NCI-H446 (cell line): Measurements from ENCODE around the gene TDRD12.
"Not testable (repeated sequence)": the region's sequence is repeated elsewhere in the genome, so short reads cannot be mapped to it uniquely, and the experiment has no call there.

Source experiments
- DNase-seq, 2 experiments: peaks; one replicate each; lab custom pipeline; 2025; lab: John Stamatoyannopoulos, UW

Gene TDRD12

DNA sequence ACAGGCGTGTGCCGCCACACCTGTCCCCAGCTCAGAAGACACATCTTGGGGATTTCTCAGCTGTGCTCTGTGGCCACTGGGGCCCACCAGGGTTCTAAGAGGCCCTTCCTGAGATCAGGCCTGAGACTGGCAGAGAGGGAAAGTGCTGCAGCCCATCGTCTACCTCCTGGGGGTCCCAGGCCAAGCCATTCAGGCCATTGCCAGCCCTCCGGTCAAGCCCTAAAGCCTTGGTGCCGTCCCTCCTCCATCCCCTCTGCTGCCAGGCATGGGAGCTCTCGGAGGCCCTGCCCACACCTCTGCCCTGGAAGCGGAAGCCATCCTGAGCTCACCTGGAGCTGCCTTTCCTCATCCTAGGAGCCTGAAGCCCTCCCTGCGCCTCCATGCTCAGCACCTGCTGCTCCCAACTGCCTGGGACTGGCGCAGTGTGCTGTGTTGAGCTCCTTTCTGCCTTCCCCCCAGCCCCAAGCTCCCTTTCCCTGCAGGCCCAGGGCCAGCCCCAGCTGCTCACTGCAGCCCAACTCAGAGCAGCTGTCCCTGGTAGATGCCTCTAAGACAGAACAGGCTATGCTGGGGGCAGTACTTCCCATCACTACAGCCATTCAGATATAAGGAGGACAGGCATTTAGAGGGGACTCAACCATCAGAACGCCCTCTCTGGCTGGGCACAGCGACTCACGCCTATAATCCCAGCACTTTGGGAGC, 147.1 kb downstream of the TDRD12 start:
- no peak for DNase-seq

DNA sequence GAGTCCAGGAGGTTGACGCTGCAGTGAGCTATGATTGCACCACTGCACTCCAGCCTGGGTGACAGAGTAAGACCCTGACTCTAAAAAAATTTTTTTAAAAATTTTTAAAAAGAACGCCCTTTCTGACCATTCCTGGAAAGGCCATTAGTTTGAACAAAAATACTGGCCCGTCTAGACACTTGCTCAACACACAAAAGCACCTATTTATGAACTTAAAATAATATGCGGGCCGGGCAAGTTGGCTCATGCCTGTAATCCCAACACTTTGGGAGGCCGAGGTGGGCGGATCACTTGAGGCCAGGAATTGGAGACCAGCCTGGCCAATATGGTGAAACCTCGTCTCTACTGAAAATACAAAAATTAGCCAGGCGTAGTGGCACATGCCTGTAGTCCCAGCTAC, 147.9 kb downstream of the TDRD12 start:
- not testable (repeated sequence) for DNase-seq

DNA sequence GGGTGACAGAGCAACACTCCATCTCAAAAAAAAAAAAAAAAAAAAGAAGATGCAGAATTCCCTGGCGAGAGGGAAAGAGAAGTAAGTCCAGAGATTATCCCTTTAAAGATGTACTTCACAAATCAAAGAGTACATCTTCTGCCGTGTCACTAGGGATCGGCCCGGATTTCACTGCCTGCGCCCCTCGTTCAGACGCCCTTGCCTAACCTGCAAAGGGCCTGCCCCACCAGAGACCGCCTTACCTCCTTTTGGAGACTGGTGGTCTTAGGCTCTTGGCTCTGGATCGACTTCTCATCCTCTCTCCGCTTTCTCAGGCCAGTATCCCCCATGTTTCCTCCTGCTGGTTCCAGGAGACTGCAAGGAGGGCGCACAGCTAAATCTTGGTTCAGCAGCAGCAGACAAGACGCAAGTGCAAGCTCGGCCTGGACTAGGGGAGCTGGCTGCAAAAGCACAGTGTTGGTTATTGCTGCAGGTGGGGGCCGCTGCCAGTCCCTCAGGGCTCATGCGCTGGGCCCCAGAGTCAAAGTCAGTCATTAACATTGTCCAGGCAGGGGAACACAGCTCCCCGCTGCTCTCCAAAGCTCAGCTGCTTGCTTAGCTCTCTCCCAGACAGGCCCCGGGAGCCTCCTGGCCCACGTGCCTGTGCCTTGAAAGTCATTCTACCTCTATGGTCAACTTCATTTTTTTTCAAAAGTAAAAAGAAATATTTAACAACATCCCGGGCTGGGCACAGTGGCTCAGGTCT, 148.8 kb downstream of the TDRD12 start:
- no peak for DNase-seq

DNA sequence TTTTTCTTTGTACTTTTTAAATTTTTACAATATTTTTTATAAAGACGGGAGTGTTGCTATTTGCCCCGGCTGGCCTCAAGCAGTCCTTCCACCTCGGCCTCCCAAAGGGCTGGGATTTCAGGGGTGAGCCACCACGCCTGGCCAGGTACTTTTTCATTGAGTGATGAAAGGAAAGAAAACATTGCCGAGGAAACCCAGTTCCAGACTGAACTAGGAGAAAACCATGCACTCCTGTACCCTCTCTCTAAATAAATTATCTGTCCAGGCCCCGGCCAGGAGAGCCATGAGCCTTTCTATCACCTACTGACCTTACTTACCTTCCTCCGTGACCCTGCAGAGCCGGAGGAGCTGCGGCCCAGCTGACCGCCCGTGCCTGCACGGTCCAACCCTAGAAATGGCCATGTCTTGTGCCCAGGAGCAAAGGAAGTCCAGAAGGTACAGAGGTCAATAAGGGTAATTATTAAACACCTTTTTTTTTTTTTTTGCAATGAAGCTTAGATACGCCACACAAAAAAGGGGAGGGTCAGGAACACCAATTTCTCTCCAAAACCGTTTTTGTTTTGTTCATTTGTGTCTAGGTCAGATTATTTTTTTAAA, 149.9 kb downstream of the TDRD12 start, which contains the start of gene SLC7A9:
SLC7A9 (minus strand) TSS at position 399 of the 597 bp plus-strand sequence. CDS start 1,233 bp downstream, outside the sequence.
- DNase-seq = no peak

DNA sequence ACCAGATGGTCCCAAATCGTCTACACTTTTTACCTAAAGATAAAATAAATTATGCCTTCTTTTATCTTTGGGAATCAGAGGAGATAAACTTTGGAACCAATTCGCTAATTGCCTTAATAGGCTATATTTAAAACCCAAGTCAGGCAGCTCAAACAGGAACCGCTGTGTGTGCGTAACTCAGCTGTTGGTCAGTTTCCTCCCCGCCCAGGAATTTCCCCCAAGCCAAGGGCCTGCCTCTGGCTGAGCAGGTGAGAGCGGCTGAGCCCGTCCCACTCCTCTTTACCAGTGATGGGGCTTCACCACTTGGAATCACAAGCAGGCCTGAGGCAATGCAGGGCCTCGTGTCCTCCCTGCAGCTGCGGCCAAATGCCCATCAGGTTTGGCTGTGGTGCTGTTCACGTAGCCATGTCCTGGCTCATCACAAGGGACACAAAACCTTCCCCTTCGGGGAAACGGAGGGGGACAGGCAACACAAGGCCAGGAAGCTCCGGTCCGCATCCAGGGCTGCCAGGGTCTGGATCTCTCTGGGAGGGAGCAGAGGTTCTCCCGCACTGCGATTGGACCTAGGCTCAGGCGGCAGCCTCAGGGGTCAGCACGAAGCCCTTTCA, 150.5 kb downstream of the TDRD12 start:
- DNase-seq = no peak

DNA sequence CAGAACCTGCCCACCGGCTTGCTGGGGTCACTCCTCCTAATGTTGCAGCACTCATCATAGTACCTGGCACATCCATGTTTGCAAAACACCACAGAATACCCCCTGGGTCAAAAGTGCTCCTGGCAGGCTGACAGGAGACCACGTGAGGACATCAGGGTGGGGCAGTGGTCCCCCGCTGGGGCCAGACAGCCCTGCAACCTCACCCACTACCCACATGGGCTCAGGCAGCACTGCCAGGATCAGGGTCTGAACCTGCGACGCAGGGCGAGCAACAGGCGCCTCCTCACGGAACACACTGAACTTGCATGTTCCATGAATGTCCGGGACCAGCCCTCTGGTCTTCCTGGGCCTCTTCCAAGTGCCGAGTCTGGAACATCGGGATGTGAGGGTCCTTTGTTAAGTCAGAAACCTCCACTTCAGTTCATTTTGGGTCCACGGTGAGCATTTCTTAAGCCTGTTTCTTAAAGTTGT, 151.4 kb downstream of the TDRD12 start:
- no peak for DNase-seq

DNA sequence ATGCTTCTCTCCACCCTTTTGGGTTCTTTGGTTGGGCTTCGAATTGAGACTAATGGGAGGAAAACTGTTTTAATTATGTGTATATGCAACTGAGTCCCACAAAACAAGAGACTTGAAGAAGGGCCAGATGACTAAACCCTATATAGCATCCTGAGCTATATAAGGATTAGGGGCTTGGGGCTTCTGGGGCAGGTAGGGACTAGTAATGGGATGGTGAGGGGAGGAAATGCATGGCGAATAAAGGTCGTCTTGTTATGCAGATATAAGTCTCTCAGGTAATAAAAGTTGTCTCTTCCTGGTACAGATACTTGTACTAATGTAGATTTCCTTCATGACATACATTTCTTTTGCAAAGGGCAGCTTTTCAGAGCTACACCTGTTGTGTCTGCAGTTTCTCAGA, 152.8 kb downstream of the TDRD12 start:
- no peak for DNase-seq

DNA sequence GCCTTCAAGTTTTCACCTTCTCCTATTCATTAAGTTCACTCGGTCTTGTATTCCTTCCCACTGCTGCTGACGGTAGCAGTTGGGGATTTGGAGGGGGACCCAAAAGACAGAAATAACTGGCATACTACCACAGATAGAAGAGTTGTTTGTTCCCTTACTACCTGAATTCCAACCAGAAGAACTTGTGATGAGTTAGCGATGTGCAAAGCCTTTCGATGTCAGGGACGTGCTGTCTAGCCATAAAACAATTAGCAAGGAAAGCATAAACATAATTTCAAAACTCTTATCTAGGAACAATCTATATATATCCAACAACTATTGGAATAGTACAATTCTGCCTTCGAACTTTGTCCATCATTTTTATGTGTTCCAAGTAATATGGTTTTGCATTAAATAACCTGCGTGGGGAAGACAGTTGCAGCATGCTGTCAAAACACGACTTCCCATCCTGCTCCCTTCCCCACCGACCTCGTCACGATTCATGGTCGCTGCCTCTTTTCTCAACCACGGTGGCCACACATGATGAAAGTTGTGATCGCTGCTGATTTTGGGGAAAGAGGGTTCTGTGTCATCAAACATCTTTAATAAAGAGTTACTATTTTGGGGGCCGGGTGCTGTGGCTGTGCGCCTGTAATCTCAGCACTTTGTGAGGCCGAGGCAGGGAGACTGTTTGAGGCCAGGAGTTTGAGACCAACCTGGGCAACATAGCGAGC, 153.8 kb downstream of the TDRD12 start:
- DNase-seq = no peak

DNA sequence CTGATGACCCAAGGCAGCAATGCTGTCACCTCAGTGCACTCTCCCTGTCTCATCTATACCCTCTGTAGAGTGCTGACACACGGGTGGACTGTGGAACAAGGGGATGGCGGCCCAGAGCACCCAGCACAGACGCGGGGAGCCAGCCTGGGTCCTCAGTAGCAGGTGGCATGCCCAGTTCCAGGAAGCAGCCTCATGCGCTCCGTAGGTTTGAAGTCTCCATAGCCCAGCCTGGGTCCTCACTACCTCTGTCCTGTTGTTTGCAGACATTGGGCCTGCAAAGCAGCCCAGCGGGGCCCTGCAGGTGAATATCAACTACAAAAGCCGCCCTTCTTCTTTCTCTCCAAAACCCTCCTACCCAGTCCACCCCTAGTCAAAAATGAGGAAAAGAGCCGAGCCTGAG, 155.0 kb downstream of the TDRD12 start:
- no peak for DNase-seq

DNA sequence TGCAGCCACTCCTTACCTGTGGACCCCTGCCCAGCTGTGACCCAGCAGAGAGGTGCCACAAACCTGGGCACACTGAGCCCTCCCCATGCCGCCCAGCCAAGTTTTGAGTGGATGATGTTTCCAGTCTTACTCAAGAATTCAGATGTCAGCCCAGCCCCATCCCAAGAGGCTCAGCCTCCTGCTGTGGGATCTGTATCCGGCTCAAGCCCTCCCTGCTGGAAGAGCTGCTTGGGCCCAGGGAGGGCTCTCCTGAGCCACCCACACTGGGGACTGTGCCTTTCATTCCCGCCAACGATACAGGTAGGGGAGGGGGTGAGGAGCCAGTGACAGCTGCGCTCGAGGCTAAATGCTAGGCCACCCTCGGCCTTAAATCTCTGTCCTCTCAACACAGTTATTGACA, 155.9 kb downstream of the TDRD12 start:
- DNase-seq = no peak

DNA sequence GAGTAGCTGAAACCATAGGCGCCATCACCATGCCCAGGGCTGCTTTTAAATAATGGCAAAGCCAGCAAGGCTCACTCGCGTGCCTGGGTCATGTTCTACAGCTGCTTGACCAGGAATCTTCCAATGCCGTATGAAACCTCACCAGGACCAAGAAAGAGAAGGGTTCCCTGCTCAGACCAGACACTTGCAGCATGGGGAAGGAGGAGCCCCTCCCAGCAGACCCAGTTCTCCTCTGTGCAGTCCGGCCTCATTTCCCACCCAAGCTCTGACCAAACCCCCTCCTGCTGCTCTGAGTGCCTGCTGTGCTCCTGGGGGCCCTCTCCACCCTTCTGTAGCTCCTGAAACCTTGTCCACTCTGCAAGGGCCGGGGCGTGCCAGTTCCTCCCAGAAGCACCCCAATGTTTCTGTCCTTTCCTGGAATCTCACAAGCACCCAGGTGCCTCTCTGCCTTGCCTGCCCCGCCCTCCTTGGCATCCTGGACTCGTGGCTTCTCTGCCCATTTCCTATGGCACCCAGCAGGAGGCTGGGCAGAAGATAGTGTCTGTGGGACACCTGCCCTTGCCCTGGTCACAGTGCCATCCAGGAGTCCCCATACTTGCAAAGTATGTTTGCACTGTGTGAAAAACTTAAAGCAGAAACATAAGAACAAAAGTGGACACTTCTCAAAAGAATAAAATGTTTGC, 156.8 kb downstream of the TDRD12 start:
- no peak for DNase-seq

DNA sequence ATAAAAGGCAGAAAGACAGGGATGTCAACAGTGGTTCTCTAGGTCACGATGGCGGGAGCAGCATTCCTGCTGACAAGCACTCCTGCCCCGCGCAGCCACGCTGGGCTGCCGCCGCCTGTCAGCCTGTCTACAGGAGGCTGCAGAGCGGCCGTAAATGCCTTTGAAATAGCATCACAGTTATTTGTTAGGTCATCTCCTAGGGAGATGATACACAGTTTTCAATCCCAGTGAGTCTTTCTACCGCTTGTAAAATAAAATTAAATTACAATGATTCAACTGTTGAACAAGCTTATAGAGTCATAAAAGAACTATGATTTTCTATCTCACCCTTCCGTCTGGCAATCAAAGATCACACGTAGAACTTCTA, 157.3 kb downstream of the TDRD12 start:
- no peak for DNase-seq
